Measurements from ENCODE around the gene LRRC9. TPM values are rescaled to one million over a fixed set of nuclear protein-coding genes. Genes with fewer than 3 reads are reported as not detected.

Gene LRRC9
- total RNA-seq, 1 experiment from 2014 or later = not detected

DNA sequence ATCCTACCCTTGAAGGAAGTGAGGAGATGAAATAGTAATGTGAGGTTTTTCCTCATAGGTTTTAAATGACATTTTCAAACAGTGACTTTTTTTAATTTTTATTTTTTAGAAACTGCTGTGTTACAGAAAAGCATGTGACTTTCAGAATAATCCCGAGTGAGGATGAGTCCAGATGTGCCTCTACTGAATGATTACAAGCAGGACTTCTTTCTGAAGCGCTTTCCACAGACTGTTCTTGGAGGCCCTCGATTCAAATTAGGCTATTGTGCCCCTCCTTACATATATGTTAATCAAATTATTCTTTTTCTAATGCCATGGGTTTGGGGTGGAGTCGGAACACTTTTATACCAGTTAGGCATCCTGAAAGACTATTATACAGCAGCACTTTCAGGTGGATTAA is 187.5 kb downstream of the LRRC9 start:
- no TSS peak for BruUV-seq (replicated peaks)
- Histone ChIP-seq H3K27me3 (ENCODE audit: low read length) (no peaks in the 10 kb centered on the region), H2AFZ (ENCODE audit: low read length) (no peak overlapping the region), H3F3A (ENCODE audit: low read length, unreplicated experiment) (no peaks in the 10 kb centered on the region), H3K79me2 (ENCODE audit: low read length) (peaks cover 84% of the 10 kb centered on the region), H3K4me2 (ENCODE audit: low read length) (no peak overlapping the region), H3K36me3 (ENCODE audit: low read depth, low read length) (peaks cover 26% of the 10 kb centered on the region), H3K9me3 (ENCODE audit: low read length) (no peaks in the 10 kb centered on the region), H3K4me3 (ENCODE audit: low read length) (no peak overlapping the region), H3K9ac (ENCODE audit: low read length) (no peak overlapping the region), H3K27ac (ENCODE audit: low read length) (no peak overlapping the region), H3K4me1 (ENCODE audit: insufficient read depth, low read length) (no peaks in the 10 kb centered on the region), H4K20me1 (ENCODE audit: low read length) (peaks cover 6% of the 10 kb centered on the region; the same call in 1 of the 2 replicates), H3K9me2 (replicated peaks; ENCODE audit: low read length) (no peaks in the 10 kb centered on the region)
- intact Hi-C loops (cut with micrococcal nuclease) = no loop called here
- ChIA-PET CTCF (no interaction called here), POLR2A (ENCODE audit: unreplicated experiment) (no interaction called here)
- DNase-seq (no peak), ATAC-seq (no peak)
- TF ChIP-seq EZH2phosphoT487 (IDR thresholded peaks at IDR 0.05; ENCODE audit: borderline replicate concordance, low read length) (no peak), EZH2 (IDR thresholded peaks at IDR 0.05; ENCODE audit: low read length, unreplicated experiment) (no peak)
- TF ChIP-seq, protein P1, sequence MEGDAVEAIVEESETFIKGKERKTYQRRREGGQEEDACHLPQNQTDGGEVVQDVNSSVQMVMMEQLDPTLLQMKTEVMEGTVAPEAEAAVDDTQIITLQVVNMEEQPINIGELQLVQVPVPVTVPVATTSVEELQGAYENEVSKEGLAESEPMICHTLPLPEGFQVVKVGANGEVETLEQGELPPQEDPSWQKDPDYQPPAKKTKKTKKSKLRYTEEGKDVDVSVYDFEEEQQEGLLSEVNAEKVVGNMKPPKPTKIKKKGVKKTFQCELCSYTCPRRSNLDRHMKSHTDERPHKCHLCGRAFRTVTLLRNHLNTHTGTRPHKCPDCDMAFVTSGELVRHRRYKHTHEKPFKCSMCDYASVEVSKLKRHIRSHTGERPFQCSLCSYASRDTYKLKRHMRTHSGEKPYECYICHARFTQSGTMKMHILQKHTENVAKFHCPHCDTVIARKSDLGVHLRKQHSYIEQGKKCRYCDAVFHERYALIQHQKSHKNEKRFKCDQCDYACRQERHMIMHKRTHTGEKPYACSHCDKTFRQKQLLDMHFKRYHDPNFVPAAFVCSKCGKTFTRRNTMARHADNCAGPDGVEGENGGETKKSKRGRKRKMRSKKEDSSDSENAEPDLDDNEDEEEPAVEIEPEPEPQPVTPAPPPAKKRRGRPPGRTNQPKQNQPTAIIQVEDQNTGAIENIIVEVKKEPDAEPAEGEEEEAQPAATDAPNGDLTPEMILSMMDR (conservative IDR thresholded peaks at IDR 0.05; ENCODE audit: low read depth, low read length) = no peak

GRCh38 chr14:60111732-60112131 is 191.8 kb downstream of the LRRC9 start:
- intact Hi-C loops (cut with micrococcal nuclease) = no loop called here
- H2AFZ ChIP-seq (ENCODE audit: low read length) = no peak overlapping the region
- POLR2A ChIA-PET (ENCODE audit: unreplicated experiment) = no interaction called here
- H3K9me3 ChIP-seq (ENCODE audit: low read length) = no peaks in the 10 kb centered on the region
- DNase-seq (no peak), ATAC-seq (no peak)
- no peak overlapping the region for H3K4me3 ChIP-seq (ENCODE audit: low read length)
- no peaks in the 10 kb centered on the region for H3K4me1 ChIP-seq (ENCODE audit: insufficient read depth, low read length)
- no peak overlapping the region for H3K4me2 ChIP-seq (ENCODE audit: low read length)
- H3K27me3 ChIP-seq (ENCODE audit: low read length) = no peaks in the 10 kb centered on the region
- CTCF ChIA-PET = no interaction called here
- H3K36me3 ChIP-seq (ENCODE audit: low read depth, low read length) = peaks cover 44% of the 10 kb centered on the region
- no peaks in the 10 kb centered on the region for H4K20me1 ChIP-seq (ENCODE audit: low read length)
- H3K79me2 ChIP-seq (ENCODE audit: low read length) = peaks cover 47% of the 10 kb centered on the region
- no peak overlapping the region for H3K27ac ChIP-seq (ENCODE audit: low read length)
- H3F3A ChIP-seq (ENCODE audit: low read length, unreplicated experiment) = no peaks in the 10 kb centered on the region
- TF ChIP-seq EZH2phosphoT487 (IDR thresholded peaks at IDR 0.05; ENCODE audit: borderline replicate concordance, low read length) (no peak), EZH2 (IDR thresholded peaks at IDR 0.05; ENCODE audit: low read length, unreplicated experiment) (no peak)
- TF ChIP-seq, protein P1 (conservative IDR thresholded peaks at IDR 0.05; ENCODE audit: low read depth, low read length) = no peak
- BruUV-seq (replicated peaks) = no TSS peak
- H3K9ac ChIP-seq (ENCODE audit: low read length) = no peak overlapping the region
- no peaks in the 10 kb centered on the region for H3K9me2 ChIP-seq (replicated peaks; ENCODE audit: low read length)

Other genes starting within 250 kb of the LRRC9 start
- 0.40 TPM in 1 of 2 replicates, not detected in the other for gene RTN1, start 49.4 kb upstream of the LRRC9 start, total RNA-seq (2014; rRNA removed)
- gene PCNX4, start 171.8 kb downstream of the LRRC9 start, total RNA-seq (2014; rRNA removed) = 117 and 151 TPM in 2 replicates
- gene DHRS7, start 245.3 kb downstream of the LRRC9 start, total RNA-seq (2014; rRNA removed) = 236 and 266 TPM in 2 replicates

Measured in PC-3 (cell line).